ENCODE measurements around the gene EXOC4.

The EXOC4 gene

DNA sequence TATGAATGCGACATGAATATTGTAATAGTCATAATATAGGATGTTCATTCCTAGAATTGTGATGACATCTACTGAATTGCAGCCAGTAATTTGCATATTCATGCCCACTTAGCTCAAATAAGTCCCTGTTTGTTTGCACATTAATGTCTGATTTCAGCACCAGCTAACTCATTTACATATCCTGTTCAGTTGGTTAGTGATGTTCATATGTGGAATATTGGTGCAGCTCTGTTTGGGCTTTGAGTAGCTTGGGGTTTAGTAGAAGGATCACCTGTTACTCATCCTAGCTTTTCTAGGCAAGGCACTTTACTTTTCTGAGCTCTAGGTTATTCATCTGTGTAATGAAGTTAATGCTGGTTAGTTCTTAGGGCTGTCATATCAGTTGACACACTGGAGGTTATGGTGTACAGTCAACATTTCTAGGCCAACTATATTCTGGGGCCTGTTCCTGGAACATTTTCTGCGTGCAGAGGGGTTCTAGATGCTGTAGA lies 238.4 kb downstream of the EXOC4 start:
- Histone ChIP-seq H3K27me3 (replicated peaks; ENCODE audit: control insufficient read depth, insufficient read depth, low read length) (no peaks in the 10 kb centered on the region), H3K4me3 (replicated peaks; ENCODE audit: low read depth, low read length) (no peak overlapping the region), H3K36me3 (ENCODE audit: control insufficient read depth, insufficient read depth, low read length) (no peaks in the 10 kb centered on the region)
- TF ChIP-seq, protein P1, sequence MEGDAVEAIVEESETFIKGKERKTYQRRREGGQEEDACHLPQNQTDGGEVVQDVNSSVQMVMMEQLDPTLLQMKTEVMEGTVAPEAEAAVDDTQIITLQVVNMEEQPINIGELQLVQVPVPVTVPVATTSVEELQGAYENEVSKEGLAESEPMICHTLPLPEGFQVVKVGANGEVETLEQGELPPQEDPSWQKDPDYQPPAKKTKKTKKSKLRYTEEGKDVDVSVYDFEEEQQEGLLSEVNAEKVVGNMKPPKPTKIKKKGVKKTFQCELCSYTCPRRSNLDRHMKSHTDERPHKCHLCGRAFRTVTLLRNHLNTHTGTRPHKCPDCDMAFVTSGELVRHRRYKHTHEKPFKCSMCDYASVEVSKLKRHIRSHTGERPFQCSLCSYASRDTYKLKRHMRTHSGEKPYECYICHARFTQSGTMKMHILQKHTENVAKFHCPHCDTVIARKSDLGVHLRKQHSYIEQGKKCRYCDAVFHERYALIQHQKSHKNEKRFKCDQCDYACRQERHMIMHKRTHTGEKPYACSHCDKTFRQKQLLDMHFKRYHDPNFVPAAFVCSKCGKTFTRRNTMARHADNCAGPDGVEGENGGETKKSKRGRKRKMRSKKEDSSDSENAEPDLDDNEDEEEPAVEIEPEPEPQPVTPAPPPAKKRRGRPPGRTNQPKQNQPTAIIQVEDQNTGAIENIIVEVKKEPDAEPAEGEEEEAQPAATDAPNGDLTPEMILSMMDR (IDR thresholded peaks at IDR 0.05; ENCODE audit: insufficient read depth, low read length, poor library complexity, severe bottlenecking), result no peak
- DNase-seq (ENCODE audit: extremely low read depth, insufficient read length), result no peak

DNA sequence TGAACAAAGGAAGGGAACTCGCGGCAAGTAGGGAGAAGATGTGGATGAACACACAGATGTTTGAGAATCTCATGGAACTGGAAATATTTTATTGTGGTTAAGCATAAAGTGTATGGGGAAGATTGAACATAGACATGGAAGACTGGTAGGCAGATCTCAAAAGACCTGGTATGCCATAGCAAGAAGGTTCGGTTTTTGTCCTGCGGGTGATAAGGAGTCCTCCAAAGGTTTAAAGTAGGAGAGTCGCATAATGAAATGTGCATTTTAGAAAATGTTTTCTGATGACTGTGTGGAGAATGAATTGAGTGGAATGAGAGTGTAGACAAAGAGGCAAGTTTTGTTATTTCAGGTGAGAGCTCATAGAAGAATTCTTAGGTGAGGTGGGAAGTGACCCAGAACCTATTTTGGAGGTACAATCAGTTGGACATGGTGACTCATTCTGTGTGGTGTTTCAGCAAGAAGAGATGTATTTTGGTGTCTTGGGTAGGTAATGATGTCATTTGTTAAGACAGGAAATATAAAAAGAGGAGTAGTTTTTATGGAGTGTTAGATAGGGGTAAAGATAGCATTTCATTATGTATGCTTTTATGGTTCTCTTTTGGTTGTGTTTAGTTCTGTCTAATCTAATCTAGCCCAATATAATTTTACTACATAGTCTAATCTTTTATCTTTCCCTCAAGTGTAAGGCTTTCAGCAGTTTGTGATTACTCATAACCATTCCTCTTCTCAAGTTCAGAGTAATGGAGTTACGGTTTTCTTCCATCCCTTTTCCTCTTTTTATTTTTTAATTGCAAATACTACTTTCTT lies 239.2 kb downstream of the EXOC4 start:
- TF ChIP-seq, protein P1 (IDR thresholded peaks at IDR 0.05; ENCODE audit: insufficient read depth, low read length, poor library complexity, severe bottlenecking), result no peak
- no peaks in the 10 kb centered on the region for H3K27me3 ChIP-seq (replicated peaks; ENCODE audit: control insufficient read depth, insufficient read depth, low read length)
- no peaks in the 10 kb centered on the region for H3K36me3 ChIP-seq (ENCODE audit: control insufficient read depth, insufficient read depth, low read length)
- H3K4me3 ChIP-seq (replicated peaks; ENCODE audit: low read depth, low read length), result no peak overlapping the region
- no peak for DNase-seq (ENCODE audit: extremely low read depth, insufficient read length)

DNA sequence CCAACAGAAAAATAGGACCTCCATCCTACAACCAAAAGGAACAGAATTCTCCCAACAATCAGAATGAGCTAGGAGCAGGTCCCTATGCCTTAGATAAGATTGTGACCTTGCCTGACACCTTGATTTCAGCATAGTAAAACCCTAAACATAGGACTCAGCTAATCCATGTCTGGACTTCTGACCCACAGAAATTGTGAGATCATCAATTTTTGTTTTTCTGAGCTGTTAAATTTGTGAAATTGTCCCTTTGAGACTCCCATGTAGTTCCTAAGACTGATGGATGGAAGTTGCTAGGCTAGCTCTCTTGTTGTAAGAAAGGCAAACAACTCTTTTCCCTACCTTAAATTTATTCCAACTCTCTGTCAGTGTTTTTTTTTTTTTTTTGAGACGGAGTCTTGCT lies 244.2 kb downstream of the EXOC4 start:
- DNase-seq (ENCODE audit: extremely low read depth, insufficient read length), result no peak
- Histone ChIP-seq H3K36me3 (ENCODE audit: control insufficient read depth, insufficient read depth, low read length) (no peaks in the 10 kb centered on the region), H3K4me3 (replicated peaks; ENCODE audit: low read depth, low read length) (no peak overlapping the region), H3K27me3 (replicated peaks; ENCODE audit: control insufficient read depth, insufficient read depth, low read length) (no peaks in the 10 kb centered on the region)
- TF ChIP-seq, protein P1 (IDR thresholded peaks at IDR 0.05; ENCODE audit: insufficient read depth, low read length, poor library complexity, severe bottlenecking), result no peak

DNA sequence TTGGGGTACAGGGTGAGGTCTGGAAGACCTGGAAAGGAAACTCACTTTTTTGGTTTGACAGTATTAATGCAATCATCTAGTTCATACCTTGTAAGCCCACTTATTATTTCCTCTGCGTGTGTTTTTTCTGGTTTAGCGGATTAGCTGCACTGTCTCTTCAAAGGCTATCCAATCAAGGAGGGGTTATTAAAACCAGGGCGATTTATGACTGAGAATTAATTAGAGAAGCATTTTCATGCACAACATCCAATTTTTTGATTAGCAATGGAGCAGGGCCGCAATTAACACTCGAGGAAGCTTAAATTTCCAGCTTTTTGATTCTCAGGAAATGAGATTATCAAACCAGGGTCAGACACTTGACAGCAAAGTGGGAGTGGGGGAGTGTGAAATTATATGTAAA lies 248.9 kb downstream of the EXOC4 start:
- DNase-seq (ENCODE audit: extremely low read depth, insufficient read length), result no peak
- Histone ChIP-seq H3K36me3 (ENCODE audit: control insufficient read depth, insufficient read depth, low read length) (no peaks in the 10 kb centered on the region), H3K27me3 (replicated peaks; ENCODE audit: control insufficient read depth, insufficient read depth, low read length) (no peaks in the 10 kb centered on the region), H3K4me3 (replicated peaks; ENCODE audit: low read depth, low read length) (no peak overlapping the region)
- TF ChIP-seq, protein P1 (IDR thresholded peaks at IDR 0.05; ENCODE audit: insufficient read depth, low read length, poor library complexity, severe bottlenecking), result no peak

DNA sequence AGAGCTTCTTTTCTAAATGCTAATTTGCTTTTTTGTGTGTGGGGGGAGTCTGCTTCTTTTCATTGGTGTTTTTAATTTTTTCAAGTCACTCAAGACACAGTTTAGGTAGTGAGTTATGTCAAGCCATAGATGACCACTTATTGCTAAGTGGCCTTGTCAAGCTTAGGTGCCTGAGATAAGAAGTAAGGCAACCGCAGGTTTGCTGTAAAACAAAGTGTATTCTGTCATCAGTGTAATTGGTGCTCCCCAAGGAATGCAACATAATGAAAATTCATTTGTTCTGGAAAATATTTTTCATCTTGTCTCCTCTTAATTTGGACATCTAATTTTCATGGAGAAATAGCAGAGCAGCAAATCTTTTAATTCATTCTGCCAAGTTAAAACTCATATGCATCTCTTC lies 249.6 kb downstream of the EXOC4 start:
- Histone ChIP-seq H3K4me3 (replicated peaks; ENCODE audit: low read depth, low read length) (no peak overlapping the region), H3K36me3 (ENCODE audit: control insufficient read depth, insufficient read depth, low read length) (no peaks in the 10 kb centered on the region), H3K27me3 (replicated peaks; ENCODE audit: control insufficient read depth, insufficient read depth, low read length) (no peaks in the 10 kb centered on the region)
- TF ChIP-seq, protein P1 (IDR thresholded peaks at IDR 0.05; ENCODE audit: insufficient read depth, low read length, poor library complexity, severe bottlenecking), result no peak
- no peak for DNase-seq (ENCODE audit: extremely low read depth, insufficient read length)

Measured in GM06990 (cell line).